Activated gamma-delta T cell (primary cell): Measurements from ENCODE around the gene SRGAP1.
"Not testable (repeated sequence)": the region's sequence is repeated elsewhere in the genome, so short reads cannot be mapped to it uniquely, and the experiment has no call there.

Source experiments
- DNase-seq: peaks from one replicate; lab custom pipeline; 2025; lab: John Stamatoyannopoulos, UW

Gene SRGAP1

DNA sequence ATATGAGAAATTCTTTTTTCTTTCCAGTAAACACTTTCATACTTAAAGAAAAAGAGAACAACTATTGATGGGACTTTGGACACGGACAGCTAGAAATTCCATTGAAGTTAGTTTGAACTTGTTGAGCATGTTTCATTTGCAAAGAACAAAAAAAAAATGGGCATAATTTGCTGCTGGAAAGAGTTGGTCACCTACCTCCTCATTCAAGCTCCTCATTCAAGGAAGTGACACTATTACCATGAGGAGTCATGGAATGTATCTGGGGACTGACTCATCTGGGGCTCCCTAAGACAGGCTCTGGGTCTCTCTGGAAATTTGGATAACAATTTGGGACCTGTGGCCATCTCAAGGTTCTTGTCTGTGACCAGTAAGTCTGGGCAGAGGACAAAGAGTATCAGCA is 327.2 kb downstream of the SRGAP1 start:
- no peak for DNase-seq

DNA sequence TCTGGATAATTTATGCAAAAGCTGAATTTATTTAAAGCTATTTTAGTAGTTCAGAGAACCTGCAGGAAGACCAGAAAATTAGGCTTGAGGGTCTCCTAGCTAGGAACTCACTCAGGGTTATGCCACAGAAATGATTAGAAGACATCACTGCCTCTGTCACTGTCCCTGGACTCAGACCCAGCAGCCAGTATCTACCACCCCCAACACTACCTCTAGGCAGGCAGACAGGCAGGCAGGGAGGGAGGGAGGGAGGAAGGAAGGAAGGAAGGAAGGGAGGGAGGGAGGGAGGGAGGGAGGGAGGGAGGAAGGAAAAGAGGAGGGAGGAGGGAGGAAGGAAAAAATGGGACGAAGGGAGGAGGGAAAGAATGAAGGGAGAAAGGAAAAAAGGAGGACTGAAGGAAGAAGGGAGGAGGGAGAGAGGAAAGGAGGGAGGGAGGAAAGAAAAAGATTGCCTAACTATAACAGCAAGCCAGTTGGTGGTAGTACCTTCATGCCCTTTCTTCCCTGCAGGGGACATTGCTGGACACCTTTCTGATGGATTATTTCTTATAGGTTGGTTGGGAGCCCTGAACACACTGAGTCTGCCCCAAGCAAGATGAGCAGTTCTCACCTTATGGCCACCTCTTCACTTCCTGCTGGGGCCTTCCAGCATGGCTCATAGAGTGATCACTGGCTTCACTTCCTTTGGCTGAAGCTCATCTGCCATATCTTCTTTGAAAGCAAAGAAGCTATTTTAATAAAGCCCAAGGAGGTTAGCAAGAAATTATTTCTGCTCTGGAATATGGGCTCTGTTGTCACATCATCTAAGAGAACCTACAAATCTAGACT is 327.9 kb downstream of the SRGAP1 start:
- no peak for DNase-seq

DNA sequence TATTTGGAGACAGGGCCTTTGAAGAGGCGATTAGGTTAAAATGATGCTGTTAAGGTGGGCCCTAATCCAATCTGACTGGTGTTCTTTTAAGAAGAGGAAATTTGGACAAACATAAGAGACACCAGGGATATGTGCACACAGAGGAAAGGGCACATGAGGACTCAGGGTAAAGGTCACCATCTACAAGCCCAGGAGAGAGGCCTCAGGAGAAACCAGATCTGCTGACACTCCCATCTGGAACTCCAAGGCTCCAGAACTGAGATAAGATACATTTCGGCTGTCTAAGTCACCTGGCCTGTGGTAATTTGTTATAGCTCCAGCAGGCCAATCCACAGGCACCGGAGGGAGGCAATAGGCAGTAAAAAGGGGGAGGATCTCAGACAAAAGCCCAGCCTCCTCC is 329.0 kb downstream of the SRGAP1 start:
- DNase-seq, result no peak

DNA sequence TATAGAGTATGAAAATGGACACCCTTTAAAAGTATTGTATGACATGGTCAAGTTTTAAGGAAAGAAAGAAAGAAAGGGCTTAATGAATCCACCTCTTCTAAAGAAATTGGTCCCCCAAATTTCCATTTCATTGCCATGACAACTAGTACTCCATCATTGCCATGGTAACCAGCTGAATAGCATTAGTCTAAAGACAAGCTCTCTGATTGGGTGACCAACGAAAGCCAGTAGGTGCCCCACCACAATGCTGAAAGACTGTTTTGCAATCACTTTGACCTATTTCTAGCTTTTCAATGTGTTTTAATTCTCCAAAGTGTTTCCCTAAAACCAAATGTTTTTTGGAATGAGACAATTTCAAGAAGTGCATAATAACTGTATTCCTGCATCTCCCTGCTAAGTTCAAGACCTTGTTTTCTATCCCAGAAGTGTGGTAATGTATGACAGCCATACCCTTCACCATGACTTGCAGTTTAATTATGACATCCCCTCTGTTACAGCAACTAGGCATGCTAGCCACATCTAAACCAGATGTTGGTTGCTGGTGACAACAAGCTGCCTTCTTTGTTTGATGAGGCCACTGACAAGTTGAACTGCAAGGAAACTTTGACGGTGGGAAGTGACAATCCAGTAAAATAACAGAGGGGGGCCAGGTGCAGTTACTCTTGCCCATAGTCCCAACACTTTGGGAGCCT is 330.9 kb downstream of the SRGAP1 start:
- DNase-seq, result no peak

DNA sequence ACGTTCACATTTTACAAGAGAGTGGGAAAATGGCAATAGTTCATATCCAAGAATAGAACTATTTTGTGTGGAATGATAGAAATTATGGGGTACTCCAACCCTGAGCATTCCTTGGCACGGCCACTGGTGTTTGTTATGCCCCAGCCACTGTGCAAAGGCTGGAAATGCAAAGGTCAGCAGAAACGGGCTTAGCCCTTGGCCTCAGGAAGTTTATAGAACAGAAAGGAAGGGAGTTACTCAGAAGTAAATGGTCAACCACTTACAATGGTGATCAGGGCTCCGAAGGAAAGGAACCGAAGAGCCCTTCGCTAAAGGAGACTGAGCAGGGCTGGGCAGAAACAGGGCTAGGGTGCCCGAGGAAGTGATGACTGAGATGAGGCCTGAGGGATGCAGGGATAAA is 332.5 kb downstream of the SRGAP1 start:
- DNase-seq, result no peak

DNA sequence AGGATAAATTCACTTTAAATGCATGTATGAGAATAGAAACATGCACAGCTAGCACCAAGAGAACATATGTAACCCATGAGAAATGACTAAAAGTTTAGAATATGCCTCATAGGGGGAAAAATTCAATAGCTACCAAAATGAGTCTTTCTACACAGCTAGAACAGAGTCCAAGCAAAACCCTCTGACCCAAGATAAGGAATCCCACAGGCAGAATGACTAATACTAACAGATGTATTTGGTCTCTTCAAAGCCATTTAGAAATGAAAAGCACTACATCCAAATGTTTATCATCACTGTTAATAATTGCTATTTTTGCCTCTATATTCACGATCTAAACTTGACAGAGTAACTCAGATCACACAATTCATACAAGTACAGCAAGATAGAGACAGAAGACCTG is 333.6 kb downstream of the SRGAP1 start:
- DNase-seq, result no peak

DNA sequence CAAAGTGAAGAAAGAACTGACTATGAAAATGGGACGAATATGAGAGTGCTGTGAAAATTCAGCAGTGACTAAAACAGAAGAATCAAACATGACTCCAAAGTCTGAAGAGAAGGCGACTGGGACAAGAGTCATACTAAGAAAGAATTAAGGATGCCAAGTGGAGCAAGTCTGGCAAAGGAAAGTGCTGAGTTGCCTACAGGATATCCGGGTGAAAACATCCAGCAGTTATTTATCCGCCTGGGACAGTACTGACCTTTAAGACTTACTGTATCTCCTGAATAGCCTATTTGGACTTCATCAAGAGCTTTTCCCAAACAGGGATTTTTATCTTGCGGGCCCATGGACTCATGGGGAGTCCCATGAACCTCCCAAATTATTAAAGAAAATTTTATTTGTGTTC is 336.5 kb downstream of the SRGAP1 start:
- no peak for DNase-seq

DNA sequence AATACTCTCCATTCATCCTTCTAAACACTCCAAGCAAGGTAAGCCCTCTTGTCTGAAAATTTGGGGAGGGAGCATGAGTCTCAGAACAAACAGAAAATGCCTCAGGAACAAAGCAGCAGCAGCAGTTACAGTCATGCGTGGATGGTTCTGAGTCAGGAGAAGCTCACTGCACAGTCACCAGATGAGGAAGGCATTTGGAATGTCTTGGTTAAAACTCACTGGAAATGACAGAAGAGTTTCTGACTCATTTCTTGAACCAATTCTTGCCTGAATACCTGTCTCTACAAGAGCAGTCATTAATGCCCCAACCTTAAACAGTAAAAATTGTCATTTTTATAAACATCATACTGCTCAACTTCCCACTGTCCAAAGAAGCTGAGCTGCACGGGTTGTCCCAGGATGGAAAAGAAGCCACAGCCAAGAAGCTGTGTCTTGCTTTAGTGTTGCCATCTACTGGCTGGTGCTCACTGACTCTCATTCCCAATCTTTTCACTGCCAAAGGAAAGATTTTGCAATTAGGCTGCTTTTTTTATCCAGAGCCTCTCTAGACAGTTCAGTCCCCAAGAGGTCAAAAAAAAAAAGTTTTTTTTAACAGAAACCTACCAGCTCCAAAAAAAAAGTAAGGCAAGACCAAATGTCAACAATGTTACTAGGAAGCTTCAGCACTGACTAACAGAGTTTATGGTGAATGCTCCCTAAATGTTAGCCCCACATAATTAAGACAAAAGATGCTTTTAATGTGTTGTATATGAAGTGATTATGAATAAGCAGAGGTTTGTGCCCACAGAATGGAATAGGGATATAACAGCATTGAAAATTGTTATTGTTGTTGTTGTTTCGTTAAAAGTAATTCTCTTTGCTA is 337.2 kb downstream of the SRGAP1 start:
- DNase-seq, result no peak

DNA sequence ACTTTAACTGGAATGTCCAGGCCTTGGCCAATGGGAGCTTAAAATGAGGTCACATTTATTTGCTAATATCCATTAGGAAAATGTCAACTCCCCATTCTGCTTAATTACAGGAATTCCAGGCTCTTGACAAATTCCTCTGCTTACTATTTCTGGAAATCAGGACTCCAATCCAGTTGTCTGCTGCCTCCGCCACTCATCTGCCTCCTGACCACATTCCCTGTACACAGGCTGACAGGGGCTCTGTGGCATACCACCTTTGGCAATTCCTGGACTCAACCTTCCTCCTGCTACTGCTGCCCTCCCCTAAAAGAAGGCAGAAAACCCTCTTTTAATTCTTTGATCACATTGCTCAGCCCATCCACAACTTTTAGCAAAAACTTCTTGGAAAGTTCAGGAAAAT is 339.7 kb downstream of the SRGAP1 start:
- no peak for DNase-seq

DNA sequence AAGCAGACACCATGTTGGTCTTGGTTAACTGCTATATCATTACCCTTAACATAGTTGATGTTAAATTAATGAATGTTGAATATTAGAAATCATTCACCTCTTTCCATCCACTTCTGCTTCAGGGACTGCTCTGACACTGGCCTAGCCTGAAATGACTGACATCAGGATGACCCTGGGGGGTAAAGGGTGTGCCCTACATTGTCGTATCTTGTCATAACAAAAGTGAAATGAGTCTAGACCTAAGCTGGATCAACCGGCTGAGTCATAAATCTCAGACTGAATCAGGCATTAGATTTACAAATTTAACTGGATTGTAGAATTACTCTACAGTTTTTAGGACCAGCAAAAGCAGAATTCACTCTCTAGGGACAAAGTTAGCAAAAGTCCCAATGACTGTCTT is 342.3 kb downstream of the SRGAP1 start:
- no peak for DNase-seq

DNA sequence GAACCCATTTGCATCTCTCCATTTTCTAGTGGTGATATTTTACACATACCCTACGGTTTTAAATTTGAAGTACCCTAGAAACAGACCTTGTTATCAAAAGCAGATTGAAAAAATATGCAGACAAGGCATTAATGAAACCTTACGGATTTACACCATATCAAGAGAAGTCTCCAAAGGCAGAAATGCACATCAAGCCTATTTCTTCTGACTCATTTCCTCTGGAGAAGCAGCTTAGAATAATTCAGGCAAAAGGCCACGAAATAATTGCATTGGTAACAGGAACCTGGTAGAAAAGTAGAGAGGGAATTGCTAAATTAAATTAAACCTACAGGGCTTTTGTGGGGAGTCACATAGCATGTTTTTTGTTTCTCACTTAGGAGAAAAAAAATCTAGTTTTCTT is 342.9 kb downstream of the SRGAP1 start:
- DNase-seq, result no peak

DNA sequence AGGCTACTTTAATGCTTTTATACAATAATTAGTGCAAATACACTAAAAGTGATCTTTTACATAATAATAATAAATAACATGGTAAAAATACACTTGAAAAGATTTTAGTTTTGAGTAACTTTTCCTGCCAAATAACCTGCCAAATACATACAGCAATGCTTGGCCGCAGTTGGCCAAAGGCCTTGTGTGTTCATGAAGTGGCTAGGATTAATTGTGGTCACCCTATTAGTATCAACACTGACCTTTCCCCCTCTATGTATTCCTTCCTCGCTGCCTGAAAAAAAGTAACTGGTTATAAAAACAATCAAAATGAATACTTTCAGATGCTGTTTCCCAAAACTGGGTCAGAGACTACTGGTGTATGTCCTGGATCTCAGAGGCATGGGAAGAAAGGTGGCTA is 343.3 kb downstream of the SRGAP1 start:
- DNase-seq, result no peak

DNA sequence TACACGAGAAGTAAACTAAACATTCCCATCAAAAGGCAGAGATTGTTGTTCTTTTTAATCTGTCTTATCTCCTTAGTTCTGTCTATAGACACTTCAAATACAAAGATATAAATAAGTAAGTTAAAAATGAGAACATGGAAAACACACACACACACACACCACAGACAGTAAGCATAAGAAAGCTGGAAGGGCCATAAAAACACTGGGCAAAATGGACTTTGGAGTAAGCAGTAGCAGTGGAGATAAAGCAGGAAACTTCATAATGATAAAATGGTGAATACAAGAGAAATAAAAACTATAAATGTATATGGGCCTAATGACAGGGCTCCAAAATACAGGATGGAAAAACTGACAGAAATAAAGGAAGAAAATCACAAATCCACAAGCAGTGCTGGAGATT is 345.0 kb downstream of the SRGAP1 start:
- no peak for DNase-seq

DNA sequence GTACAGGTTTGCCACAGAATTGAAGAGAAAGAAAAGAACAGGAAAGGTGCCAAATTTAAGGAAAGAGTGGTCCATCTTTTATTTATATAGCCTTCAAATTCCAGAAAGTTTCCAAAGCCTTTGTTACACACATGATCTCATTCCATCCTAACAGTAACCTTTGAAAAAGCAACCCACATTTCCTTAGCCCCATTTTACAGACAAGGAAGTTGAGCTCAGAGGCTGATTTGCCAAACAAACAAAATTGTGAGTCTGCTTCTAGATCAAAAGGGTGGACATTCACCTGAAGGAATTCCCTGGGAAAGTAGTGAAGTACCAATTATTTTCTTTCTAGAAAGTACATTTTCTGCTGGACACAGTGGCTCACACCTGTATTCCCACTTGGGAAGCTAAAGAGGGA is 345.6 kb downstream of the SRGAP1 start:
- DNase-seq, result no peak

DNA sequence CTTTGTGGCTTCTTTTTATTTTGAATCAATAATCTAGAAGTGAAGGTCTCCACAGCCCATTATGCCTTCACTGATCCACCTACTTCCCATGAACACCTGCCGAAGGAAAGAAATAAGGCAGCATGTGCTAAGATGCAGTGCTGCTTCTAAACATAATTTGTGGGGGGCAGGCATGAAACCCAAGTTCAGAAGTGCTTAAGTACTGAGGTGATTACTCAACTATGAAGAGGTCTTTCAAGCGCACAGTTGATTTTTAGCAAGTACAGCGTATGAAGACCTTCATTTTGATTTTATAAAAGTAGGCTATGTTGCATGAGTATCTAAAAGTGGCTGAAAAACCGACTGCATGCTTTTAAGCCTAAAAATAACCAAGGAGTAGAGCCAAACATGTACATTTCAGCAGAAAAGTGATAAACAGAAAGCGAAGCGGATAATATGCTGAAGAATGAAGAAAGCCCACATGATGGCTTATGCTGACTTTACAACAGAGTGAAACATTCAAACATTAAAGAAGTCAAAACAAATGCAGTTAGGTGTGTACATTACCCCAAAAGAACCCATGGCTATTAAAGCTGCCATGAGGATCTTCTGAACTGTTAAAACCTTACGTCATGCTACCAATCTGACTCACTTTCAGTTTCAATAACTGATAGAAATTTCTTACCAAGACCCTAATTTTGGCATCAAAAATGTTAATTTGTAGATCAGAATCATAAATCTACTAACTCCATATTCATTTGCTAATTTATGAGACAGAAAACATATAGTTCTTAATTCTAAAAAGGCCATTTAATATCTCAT is 348.3 kb downstream of the SRGAP1 start:
- no peak for DNase-seq

DNA sequence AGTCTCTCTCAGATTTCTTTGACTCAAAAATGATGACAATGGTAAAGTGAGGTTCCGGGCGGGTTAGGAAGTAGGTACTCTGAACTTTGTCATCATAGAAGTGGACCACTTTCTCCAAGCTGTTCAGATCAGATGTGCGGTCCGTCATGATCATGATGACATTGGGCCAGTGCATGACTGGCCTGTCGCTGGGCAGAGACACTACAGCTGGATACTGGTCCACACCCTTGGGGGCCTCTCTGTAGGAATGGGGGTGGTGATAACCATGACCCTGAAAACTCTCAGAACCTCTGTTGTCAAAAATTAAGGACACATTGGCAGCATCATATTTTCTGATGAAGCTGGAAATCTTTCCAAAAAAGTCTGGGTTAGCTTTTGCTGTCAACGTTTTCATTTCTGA is 349.4 kb downstream of the SRGAP1 start:
- DNase-seq, result no peak

DNA sequence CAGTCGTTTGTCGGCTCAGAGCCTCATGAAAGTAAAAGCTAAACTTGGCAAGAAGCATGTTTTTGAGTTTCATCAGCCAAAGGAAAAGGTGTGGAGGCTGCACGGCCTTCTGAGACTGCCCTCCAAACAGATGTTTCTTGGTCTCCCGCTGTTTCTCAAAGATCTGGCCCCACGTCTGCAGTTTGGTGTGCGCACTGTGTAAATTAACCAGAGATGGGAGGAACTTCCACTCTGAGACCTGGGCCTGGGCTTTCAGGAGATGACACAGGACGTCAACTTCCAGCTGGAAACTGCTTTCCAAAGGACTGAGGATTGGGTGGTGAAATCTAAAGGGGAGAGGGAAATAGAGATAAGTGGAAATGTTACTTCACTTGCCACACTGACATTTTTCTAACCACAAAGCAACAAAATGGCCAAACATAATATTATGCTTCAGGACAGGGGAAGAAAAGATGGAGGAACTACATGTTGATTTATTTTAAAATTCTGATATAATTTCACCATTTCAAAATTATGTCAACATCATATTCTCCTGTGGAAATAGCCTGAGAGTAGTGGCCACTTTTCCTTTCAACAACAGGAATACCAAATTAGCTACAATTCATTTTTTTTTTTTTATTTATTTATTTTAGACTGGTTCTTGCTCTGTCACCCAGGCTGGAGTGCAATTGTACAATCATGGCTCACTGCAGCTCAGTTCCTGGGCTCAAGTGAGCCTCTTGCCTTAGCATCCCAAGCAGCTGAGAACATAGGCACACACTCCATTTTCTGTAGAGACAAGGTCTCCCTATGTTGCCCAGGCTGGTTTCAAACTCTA is 350.0 kb downstream of the SRGAP1 start:
- no peak for DNase-seq

DNA sequence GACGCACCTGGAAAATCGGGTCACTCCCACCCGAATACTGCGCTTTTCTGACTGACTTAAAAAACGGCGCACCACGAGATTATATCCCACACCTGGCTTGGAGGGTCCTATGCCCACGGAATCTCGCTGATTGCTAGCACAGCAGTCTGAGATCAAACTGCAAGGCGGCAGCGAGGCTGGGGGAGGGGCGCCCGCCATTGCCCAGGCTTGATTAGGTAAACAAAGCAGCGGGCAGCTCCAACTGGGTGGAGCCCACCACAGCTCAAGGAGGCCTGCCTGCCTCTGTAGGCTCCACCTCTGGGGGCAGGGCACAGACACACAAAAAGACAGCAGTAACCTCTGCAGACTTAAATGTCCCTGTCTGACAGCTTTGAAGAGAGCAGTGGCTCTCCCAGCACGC is 351.3 kb downstream of the SRGAP1 start:
- not testable (repeated sequence) for DNase-seq

DNA sequence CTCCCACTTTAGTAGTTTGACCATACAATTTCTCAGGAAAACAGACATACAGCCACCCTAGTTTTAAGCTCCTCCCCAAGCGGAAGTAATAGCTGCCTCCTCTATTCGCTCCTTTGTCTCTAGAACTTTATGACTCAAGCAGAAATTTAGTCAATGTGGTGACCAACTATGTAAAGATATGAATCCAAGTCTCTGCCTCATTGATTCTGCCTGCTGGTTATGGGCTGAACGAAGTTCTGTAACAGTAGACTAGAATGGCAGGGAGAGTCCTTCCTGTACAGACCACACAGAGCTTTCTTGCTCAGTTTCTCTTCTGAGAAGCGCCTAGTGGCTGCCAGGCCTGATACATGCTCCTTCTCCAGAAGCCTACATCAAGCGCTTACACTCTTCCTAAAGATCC is 358.5 kb downstream of the SRGAP1 start:
- DNase-seq, result no peak

DNA sequence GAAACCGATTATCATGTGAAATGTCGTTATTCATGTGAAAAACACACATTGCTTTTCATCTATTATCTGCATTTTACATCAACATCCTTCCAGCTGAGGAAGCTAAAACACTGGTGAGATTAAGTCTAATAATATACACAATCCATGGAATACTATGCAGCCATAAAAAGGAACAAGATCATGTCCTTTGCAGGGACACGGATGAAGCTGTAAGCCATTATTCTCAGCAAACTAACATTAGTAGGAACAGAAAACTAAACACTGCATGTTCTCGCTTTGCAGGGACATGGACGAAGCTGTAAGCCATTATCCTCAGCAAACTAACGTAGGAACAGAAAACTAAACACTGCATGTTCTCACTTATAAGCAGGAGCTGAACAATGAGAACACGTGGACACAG is 359.3 kb downstream of the SRGAP1 start:
- DNase-seq, result no peak

DNA sequence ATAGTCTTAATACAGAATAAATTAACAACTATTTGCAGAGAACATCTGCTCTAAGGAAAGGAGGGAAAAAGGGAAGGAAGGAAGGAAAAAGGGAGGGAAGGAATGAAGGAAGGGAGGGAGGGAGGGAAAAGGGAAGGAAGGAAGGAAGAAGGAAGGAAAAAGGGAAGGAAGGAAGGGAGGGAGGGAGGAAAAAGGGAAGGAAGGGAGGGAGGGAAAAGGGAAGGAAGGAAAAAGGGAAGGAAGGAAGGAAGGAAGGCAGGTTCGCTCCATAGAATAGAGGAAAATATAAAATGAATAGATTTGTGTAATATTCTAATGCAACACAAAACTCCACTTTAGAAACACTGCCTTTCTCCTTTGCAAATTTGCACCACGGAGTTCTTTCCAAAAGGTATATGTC is 361.0 kb downstream of the SRGAP1 start:
- DNase-seq, result no peak
